GM12875 (cell line): Measurements from ENCODE around the gene TTC14.

ENCODE experiments used
- H3K4me3 ChIP-seq: one replicate; pipeline ENCODE4 v1.5.1; 2011; ENCODE audit warnings: low read depth, low read length, control low read depth
- TF ChIP-seq, protein P1 (sequence below): IDR thresholded peaks from 2 replicates; pipeline ENCODE4 v1.5.1; 2011; ENCODE audit warnings: low read depth, mild to moderate bottlenecking, control low read depth, inconsistent platforms, low read length, moderate library complexity, borderline replicate concordance; ENCODE audit not compliant: insufficient read depth

Gene TTC14, protein sequence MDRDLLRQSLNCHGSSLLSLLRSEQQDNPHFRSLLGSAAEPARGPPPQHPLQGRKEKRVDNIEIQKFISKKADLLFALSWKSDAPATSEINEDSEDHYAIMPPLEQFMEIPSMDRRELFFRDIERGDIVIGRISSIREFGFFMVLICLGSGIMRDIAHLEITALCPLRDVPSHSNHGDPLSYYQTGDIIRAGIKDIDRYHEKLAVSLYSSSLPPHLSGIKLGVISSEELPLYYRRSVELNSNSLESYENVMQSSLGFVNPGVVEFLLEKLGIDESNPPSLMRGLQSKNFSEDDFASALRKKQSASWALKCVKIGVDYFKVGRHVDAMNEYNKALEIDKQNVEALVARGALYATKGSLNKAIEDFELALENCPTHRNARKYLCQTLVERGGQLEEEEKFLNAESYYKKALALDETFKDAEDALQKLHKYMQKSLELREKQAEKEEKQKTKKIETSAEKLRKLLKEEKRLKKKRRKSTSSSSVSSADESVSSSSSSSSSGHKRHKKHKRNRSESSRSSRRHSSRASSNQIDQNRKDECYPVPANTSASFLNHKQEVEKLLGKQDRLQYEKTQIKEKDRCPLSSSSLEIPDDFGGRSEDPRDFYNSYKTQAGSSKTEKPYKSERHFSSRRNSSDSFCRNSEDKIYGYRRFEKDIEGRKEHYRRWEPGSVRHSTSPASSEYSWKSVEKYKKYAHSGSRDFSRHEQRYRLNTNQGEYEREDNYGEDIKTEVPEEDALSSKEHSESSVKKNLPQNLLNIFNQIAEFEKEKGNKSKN

DNA sequence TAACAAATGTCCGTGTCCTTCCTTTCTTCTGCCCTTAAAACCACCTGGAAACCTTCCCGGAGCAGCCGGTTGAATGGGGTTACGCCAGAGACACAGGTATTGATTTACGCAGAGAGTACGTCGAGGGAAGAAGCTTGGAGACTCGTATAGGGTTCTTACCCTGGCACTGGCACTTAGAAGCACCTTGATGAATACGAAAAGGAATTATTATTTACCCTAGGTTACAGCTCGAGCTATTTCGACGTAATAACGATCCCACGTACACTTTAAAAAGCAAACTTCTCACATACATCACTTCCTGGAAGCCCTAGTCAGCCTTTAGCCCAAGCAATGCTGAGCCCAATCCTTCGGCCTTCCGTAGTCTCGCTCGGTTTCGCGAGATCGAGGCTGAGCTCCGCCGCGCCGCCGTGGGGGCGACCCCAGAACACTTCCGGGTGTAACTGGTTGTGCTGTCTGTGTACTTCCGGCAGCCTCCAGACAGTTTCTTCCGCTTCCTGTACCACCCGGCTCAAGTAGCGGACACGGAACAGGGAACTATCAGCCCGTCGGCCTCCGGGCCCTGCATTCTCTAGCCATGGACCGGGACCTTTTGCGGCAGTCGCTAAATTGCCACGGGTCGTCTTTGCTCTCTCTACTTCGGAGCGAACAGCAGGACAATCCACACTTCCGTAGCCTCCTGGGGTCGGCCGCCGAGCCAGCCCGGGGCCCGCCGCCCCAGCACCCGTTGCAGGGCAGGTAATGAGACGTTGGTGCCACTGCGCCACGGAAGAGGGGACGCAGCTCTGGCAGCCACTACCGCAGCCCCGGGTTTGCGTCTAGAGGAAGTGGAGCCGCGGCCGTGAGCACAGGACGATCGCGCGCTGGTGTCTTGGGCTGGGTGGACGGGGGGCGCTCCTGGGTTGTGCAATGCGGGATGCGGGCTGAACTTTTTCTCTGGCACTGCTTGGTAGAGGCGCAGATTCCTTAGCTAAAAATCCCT lies at the start of gene TTC14:
Gene TTC14, plus strand, starts transcription at position 476 of the 979 bp plus-strand sequence. Its CDS starts 99 bp downstream, at position 575.
- H3K4me3 ChIP-seq: peak within 1 kb of the TSS; percentile 87
- TF ChIP-seq, protein P1, sequence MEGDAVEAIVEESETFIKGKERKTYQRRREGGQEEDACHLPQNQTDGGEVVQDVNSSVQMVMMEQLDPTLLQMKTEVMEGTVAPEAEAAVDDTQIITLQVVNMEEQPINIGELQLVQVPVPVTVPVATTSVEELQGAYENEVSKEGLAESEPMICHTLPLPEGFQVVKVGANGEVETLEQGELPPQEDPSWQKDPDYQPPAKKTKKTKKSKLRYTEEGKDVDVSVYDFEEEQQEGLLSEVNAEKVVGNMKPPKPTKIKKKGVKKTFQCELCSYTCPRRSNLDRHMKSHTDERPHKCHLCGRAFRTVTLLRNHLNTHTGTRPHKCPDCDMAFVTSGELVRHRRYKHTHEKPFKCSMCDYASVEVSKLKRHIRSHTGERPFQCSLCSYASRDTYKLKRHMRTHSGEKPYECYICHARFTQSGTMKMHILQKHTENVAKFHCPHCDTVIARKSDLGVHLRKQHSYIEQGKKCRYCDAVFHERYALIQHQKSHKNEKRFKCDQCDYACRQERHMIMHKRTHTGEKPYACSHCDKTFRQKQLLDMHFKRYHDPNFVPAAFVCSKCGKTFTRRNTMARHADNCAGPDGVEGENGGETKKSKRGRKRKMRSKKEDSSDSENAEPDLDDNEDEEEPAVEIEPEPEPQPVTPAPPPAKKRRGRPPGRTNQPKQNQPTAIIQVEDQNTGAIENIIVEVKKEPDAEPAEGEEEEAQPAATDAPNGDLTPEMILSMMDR: no peak

DNA sequence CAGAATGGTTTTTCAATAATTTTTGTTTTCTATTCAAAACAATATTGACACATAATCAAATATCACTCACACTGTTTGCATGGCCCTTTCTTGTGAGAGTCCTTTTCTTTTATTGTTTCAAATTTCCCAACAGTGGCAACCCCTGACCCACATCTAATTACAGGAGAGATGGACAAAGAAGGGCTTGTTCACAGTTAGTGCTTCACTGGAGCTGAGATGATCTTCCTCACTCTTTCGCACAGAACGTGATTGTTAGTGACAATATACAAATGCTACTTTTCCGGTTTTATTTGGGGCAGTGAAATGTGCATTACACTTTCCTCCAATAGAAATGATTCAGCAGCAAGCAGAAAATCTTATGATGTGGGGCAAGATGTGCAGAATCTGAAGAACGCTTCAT lies 38.6 kb upstream of the TTC14 start:
- no peak overlapping the region for H3K4me3 ChIP-seq
- TF ChIP-seq, protein P1: no peak

DNA sequence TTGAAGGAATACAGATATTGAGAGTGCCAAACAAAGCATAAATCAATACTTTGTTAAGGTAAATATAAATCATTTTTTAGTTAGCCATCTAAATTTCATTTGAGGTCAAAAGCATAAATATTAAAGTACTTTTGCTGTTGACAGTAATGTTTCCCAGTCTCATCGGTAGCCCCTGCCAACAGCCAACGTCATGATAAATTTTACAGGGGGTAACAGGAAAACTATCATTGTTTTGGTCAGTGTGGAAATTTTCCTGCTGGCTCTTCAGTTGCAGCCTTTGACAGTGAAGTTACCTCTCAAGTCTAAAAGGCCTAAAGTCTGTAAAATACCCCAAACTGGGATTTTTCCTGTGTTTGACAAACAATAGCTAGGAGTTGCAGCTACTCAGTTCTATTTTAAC lies 37.3 kb upstream of the TTC14 start:
- H3K4me3 ChIP-seq: no peak overlapping the region
- TF ChIP-seq, protein P1: no peak

DNA sequence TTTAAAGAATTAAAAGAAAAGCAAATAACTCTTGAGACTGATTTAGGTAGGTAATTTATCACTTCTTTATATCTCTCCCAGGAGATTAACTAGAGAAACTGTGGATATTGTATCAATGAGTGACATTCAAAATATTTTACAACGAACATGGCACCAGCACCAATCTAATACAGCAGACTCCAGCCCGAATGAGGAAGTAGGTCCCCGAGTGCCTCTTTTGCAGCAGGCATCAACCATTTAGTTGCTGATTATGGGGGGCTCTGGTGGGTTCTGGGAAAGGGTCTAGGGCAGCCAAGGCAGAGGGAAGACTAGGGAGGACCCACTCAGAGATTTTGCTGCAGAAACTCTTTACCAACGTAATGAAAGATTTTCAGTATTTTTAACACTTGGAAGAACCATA lies 31.7 kb upstream of the TTC14 start:
- TF ChIP-seq, protein P1: no peak
- no peak overlapping the region for H3K4me3 ChIP-seq

DNA sequence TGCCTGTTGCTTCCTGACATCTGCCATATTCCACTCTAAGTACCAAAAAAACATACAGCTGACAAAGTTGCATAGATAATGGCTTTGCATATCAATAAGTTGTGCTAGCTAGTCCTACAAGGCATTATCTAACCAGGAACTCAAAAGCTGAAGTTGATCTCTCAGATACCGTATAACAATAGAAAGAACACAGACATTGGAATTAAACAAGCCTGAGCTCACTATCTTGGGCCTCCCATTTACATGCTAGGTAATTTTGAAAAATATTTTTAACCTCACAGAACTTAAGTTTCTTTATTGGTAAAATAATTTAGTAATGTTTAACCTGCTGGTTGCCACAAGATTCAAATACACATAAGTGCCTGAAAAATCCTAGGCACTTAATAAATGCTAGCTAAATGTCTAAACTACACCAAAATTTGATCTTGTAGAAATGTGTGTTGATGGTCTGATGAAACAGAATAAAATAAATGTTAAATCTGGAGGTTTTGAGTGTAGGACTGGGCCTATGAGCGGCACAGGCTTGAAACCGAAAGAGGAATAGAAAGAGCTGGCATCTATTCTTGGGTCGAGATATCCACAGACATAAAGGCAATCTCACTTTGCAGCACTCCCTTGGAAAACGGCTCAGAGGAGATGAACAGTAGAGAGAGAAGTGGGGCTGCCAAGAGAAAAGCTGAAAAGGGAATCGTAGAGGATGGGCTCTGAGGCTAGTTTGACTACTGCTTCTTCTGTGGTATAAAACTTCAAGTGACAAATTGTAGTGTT lies 29.9 kb upstream of the TTC14 start:
- no peak overlapping the region for H3K4me3 ChIP-seq
- TF ChIP-seq, protein P1: no peak

DNA sequence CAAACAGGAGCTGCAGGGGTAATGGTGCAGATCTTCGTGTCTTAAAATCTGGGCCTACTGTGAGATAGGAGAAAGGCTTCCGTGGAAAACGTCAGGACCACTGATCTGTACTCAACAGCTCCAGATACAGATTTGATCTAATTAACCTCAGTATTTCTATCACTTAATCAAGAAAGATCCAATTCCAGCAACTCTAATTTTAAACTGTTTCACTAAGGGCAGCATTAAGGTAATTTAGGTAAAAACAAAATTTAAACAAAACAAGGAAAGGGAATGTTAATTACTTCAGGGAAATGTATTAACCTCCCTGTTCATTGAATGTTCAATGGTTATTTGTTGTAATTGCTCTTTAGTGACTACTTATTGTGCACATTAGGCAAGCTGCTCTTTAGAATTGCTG lies 26.4 kb upstream of the TTC14 start:
- TF ChIP-seq, protein P1: no peak
- H3K4me3 ChIP-seq: no peak overlapping the region
